Measurements from ENCODE around the gene CREBZF. TPM values are rescaled to one million over a fixed set of nuclear protein-coding genes. Genes with fewer than 3 reads are reported as not detected.

Gene CREBZF
- total and polyA plus RNA-seq, 9 of the 15 experiments (the other 6 are each of a cell fraction or from before 2014, with no cell fraction given), result 7.2 to 70.2 (median 40.5) TPM

GRCh38 chr11:85647604-85648299 lies 17.2 kb downstream of the CREBZF start, which contains the start of gene TMEM126A (continued):
- peak in 1 of 2 experiments; percentile 94; a peak in 2 of 4 replicates for TF ChIP-seq HDAC1 (IDR thresholded peaks at IDR 0.05)
- peak; percentile 17 to 20 for TF ChIP-seq E2F6 (IDR thresholded peaks at IDR 0.05; ENCODE audit: borderline replicate concordance in 1 of 2, extremely low read depth in 1 of 2, insufficient read depth in 1 of 2, insufficient read length in 1 of 2, low read depth in 1 of 2, low read length in 1 of 2, poor library complexity in 1 of 2, severe bottlenecking in 1 of 2)
- TF ChIP-seq ERF (CRISPR knock-in tag; IDR thresholded peaks at IDR 0.05), result 0 out of 2 replicates have a peak, but pooled peaks have one; percentile 51
- no peak for TF ChIP-seq TRIM24 (IDR thresholded peaks at IDR 0.05)
- no peak for TF ChIP-seq NR3C1 (CRISPR knock-in tag; IDR thresholded peaks at IDR 0.05)
- TF ChIP-seq POLR2B (IDR thresholded peaks at IDR 0.05; ENCODE audit: low read depth, partially characterized antibody), result peak; percentile 92
- TF ChIP-seq HCFC1 (IDR thresholded peaks at IDR 0.05; ENCODE audit: low read depth, low read length), result peak; percentile 69
- TF ChIP-seq NKRF (IDR thresholded peaks at IDR 0.05; ENCODE audit: borderline replicate concordance), result peak; percentile 90
- TF ChIP-seq CEBPZ (IDR thresholded peaks at IDR 0.05; ENCODE audit: borderline replicate concordance, low read depth, low read length), result no peak
- no peak for TF ChIP-seq CEBPG (CRISPR knock-in tag; IDR thresholded peaks at IDR 0.05)
- TF ChIP-seq CEBPG (tag; conservative IDR thresholded peaks at IDR 0.05 in 1 of 2, IDR thresholded peaks at IDR 0.05 in 1 of 2), result peak; percentile 45 to 73; a peak in 3 of 4 replicates
- peak; percentile 94 for TF ChIP-seq PHF20 (IDR thresholded peaks at IDR 0.05; ENCODE audit: partially characterized antibody)
- peak; percentile 86 for TF ChIP-seq GABPA (tag; conservative IDR thresholded peaks at IDR 0.05; ENCODE audit: low read depth)
- TF ChIP-seq VEZF1 (CRISPR knock-in tag; IDR thresholded peaks at IDR 0.05), result no peak
- no peak for TF ChIP-seq ATF1 (CRISPR knock-in tag; IDR thresholded peaks at IDR 0.05)
- TF ChIP-seq ATF1 (tag; IDR thresholded peaks at IDR 0.05), result peak; percentile 96
- peak; percentile 80 for TF ChIP-seq NFRKB (IDR thresholded peaks at IDR 0.05; ENCODE audit: low read depth)
- TF ChIP-seq SMAD4 (CRISPR knock-in tag; conservative IDR thresholded peaks at IDR 0.05), result peak; percentile 84
- TF ChIP-seq NCOR1 (IDR thresholded peaks at IDR 0.05), result 0 out of 2 replicates have a peak, but pooled peaks have one; percentile 3
- no peak for TF ChIP-seq CHCHD3 (CRISPR knock-in tag; IDR thresholded peaks at IDR 0.05)

Measured in K562 (cell line).